ENCODE measurements around the gene TTC6.

- TF ChIP-seq NR2F2 (IDR thresholded peaks at IDR 0.05) (no peak), CTCF (IDR thresholded peaks at IDR 0.05; ENCODE audit: low read depth, low read length, missing input control) (no peak), REST (IDR thresholded peaks at IDR 0.05) (no peak), MAX (IDR thresholded peaks at IDR 0.05) (no peak), HNF4A (conservative IDR thresholded peaks at IDR 0.05) (no peak), JUND (IDR thresholded peaks at IDR 0.05) (no peak)
Observed at GRCh38 chr14:37623971-37624370, 28.5 kb downstream of the TTC6 start.

Data from liver (tissue), 3 donors.